HuH-7 (cell line): Measurements from ENCODE around the gene KCTD5.

Experiments
- DNase-seq: peaks from one replicate; pipeline ENCODE4 v3.0.0; 2011; ENCODE audit warnings: low spot score

Gene KCTD5

GRCh38 chr16:2752035-2752849 is 69.9 kb downstream of the KCTD5 start, which contains the start of gene SRRM2:
Gene SRRM2 (plus strand): TSS chr16:2752638. CDS start chr16:2756365, 3,727 bp downstream.
- peak; percentile 93 for DNase-seq

GRCh38 chr16:2752850-2753732 is 70.8 kb downstream of the KCTD5 start:
- DNase-seq, result peak; percentile 66

GRCh38 chr16:2753733-2754020 is 71.4 kb downstream of the KCTD5 start:
- DNase-seq, result no peak

- DNase-seq, result no peak
These were observed 72.8 kb downstream of the KCTD5 start for GRCh38 chr16:2755158-2755557.

DNA sequence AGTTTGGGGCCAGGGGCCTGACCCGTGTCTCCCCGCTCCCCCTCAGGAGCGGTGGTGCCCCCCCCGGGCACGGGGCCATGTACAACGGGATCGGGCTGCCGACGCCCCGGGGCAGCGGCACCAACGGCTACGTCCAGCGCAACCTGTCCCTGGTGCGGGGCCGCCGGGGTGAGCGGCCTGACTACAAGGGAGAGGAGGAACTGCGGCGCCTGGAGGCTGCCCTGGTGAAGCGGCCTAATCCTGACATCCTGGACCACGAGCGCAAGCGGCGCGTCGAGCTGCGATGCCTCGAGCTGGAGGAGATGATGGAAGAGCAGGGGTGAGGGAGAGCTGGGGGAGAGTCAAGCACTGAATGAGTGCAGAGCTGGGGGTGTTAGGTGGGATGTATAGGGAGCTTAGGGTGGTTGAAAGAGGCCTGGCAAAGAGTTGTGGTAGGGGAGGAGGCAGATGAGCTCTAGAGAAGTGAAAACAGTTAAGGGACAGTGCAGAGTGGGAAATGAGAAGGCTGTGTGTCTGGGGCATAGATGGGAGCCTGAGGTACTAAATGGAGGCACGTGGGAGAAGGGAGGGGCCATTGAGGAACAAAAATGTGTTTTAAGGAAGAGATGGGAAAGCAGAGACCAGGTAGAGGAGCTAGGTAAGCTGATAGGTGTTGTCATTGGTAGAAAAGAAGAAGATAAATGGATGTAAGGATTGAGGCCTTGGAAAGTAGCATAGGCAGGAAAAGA is 74.1 kb downstream of the KCTD5 start:
- DNase-seq, result no peak

DNA sequence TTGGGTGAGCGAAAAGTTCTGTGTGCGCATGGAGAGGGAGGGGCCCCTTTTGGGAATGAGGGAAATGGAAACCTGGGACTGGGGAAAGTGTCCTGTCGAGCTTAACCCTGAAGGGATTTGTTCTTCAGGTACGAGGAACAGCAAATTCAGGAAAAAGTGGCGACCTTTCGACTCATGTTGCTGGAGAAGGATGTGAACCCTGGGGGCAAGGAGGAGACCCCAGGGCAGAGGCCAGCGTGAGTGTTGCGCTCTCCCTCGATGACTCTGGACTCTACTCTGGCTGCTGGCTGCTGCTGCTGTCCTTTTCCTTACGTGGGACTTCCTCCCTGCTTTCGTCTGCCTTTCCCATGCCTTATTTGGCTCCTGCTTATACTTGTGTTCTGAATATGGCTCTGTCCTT is 75.0 kb downstream of the KCTD5 start:
- no peak for DNase-seq
